ENCODE measurements around the gene MYL6B. TPM values are rescaled to one million over a fixed set of nuclear protein-coding genes. Genes with fewer than 3 reads are reported as not detected.

The MYL6B gene
- total and polyA plus RNA-seq, 2 donors (not counting 3 experiments of a cell fraction or from before 2014, with no cell fraction given): 135 to 185 TPM

Other genes starting within 250 kb of the MYL6B start
- gene PYM1, start 224.7 kb upstream of the MYL6B start, total RNA-seq: 23.5 and 24.9 TPM in 2 replicates
- gene PYM1, start 224.7 kb upstream of the MYL6B start, polyA plus RNA-seq: 16.8 and 18.7 TPM in 2 replicates
- gene DGKA, start 221.4 kb upstream of the MYL6B start, total RNA-seq: 49.8 and 64.3 TPM in 2 replicates
- 48.6 and 53.2 TPM in 2 replicates for gene DGKA, start 221.4 kb upstream of the MYL6B start, polyA plus RNA-seq
- 0.42 and 0.51 TPM in 2 replicates for gene PMEL, start 186.5 kb upstream of the MYL6B start, total RNA-seq
- gene PMEL, start 186.5 kb upstream of the MYL6B start, polyA plus RNA-seq: 0.99 and 2.0 TPM in 2 replicates
- gene CDK2, start 185.8 kb upstream of the MYL6B start, total RNA-seq: 63.6 and 69.8 TPM in 2 replicates
- gene CDK2, start 185.8 kb upstream of the MYL6B start, polyA plus RNA-seq: 46.7 and 52.2 TPM in 2 replicates
- gene RAB5B, start 178.5 kb upstream of the MYL6B start, total RNA-seq: 97.4 and 103 TPM in 2 replicates
- gene RAB5B, start 178.5 kb upstream of the MYL6B start, polyA plus RNA-seq: 98.8 and 105 TPM in 2 replicates
- gene SUOX, start 155.3 kb upstream of the MYL6B start, total RNA-seq: 24.3 and 24.8 TPM in 2 replicates
- gene SUOX, start 155.3 kb upstream of the MYL6B start, polyA plus RNA-seq: 29.1 and 31.4 TPM in 2 replicates
- 3.5 and 5.4 TPM in 2 replicates for gene IKZF4, start 131.5 kb upstream of the MYL6B start, total RNA-seq
- 2.5 and 3.4 TPM in 2 replicates for gene IKZF4, start 131.5 kb upstream of the MYL6B start, polyA plus RNA-seq
- 57.3 and 66.7 TPM in 2 replicates for gene RPS26, start 110.7 kb upstream of the MYL6B start, total RNA-seq
- 1,837 and 1,847 TPM in 2 replicates for gene RPS26, start 110.7 kb upstream of the MYL6B start, polyA plus RNA-seq
- 0.11 TPM in 1 of 2 replicates, not detected in the other for gene ERBB3, start 72.4 kb upstream of the MYL6B start, total RNA-seq
- gene ERBB3, start 72.4 kb upstream of the MYL6B start, polyA plus RNA-seq: 0.08 and 1.5 TPM in 2 replicates
- 170 and 188 TPM in 2 replicates for gene PA2G4, start 48.0 kb upstream of the MYL6B start, total RNA-seq
- gene PA2G4, start 48.0 kb upstream of the MYL6B start, polyA plus RNA-seq: 94.2 and 121 TPM in 2 replicates
- gene RPL41, start 36.0 kb upstream of the MYL6B start, total RNA-seq: 3,212 and 3,428 TPM in 2 replicates
- 9,033 and 9,990 TPM in 2 replicates for gene RPL41, start 36.0 kb upstream of the MYL6B start, polyA plus RNA-seq
- gene ZC3H10, start 34.3 kb upstream of the MYL6B start, total RNA-seq: 8.7 and 10.1 TPM in 2 replicates
- 2.6 and 3.0 TPM in 2 replicates for gene ZC3H10, start 34.3 kb upstream of the MYL6B start, polyA plus RNA-seq
- 133 and 161 TPM in 2 replicates for gene ESYT1, start 24.3 kb upstream of the MYL6B start, total RNA-seq
- 233 and 234 TPM in 2 replicates for gene ESYT1, start 24.3 kb upstream of the MYL6B start, polyA plus RNA-seq
- 2,364 and 2,543 TPM in 2 replicates for gene MYL6, start 5.8 kb downstream of the MYL6B start, total RNA-seq
- 6,581 and 8,470 TPM in 2 replicates for gene MYL6, start 5.8 kb downstream of the MYL6B start, polyA plus RNA-seq
- gene SMARCC2, start 36.9 kb downstream of the MYL6B start, total RNA-seq: 117 and 121 TPM in 2 replicates
- gene SMARCC2, start 36.9 kb downstream of the MYL6B start, polyA plus RNA-seq: 51.1 and 51.9 TPM in 2 replicates
- 80.1 and 88.3 TPM in 2 replicates for gene RNF41, start 69.3 kb downstream of the MYL6B start, total RNA-seq
- gene RNF41, start 69.3 kb downstream of the MYL6B start, polyA plus RNA-seq: 203 and 241 TPM in 2 replicates
- gene NABP2, start 71.8 kb downstream of the MYL6B start, total RNA-seq: 41.0 and 42.4 TPM in 2 replicates
- gene NABP2, start 71.8 kb downstream of the MYL6B start, polyA plus RNA-seq: 55.3 and 59.7 TPM in 2 replicates
- not detected in 2 replicates for gene SLC39A5, start 77.5 kb downstream of the MYL6B start, total RNA-seq
- gene SLC39A5, start 77.5 kb downstream of the MYL6B start, polyA plus RNA-seq: 0.10 and 0.11 TPM in 2 replicates
- gene ANKRD52, start 105.8 kb downstream of the MYL6B start, total RNA-seq: 62.0 and 66.3 TPM in 2 replicates
- 28.6 and 30.8 TPM in 2 replicates for gene ANKRD52, start 105.8 kb downstream of the MYL6B start, polyA plus RNA-seq
- 14.7 and 15.3 TPM in 2 replicates for gene COQ10A, start 114.4 kb downstream of the MYL6B start, total RNA-seq
- 30.2 and 32.4 TPM in 2 replicates for gene COQ10A, start 114.4 kb downstream of the MYL6B start, polyA plus RNA-seq
- 296 and 312 TPM in 2 replicates for gene CS, start 147.7 kb downstream of the MYL6B start, total RNA-seq
- 115 and 129 TPM in 2 replicates for gene CS, start 147.7 kb downstream of the MYL6B start, polyA plus RNA-seq
- gene CNPY2, start 163.4 kb downstream of the MYL6B start, total RNA-seq: 166 and 183 TPM in 2 replicates
- gene CNPY2, start 163.4 kb downstream of the MYL6B start, polyA plus RNA-seq: 205 and 256 TPM in 2 replicates
- 21.5 and 24.4 TPM in 2 replicates for gene PAN2, start 181.4 kb downstream of the MYL6B start, total RNA-seq
- 21.0 and 21.9 TPM in 2 replicates for gene PAN2, start 181.4 kb downstream of the MYL6B start, polyA plus RNA-seq
- gene IL23A, start 186.3 kb downstream of the MYL6B start, total RNA-seq: not detected in 2 replicates
- gene IL23A, start 186.3 kb downstream of the MYL6B start, polyA plus RNA-seq: 0.12 TPM in 1 of 2 replicates, not detected in the other
- 66.5 and 74.8 TPM in 2 replicates for gene STAT2, start 207.5 kb downstream of the MYL6B start, total RNA-seq
- gene STAT2, start 207.5 kb downstream of the MYL6B start, polyA plus RNA-seq: 58.5 and 62.8 TPM in 2 replicates
- gene APOF, start 210.3 kb downstream of the MYL6B start, total RNA-seq: not detected in 2 replicates
- gene APOF, start 210.3 kb downstream of the MYL6B start, polyA plus RNA-seq: not detected in 2 replicates